ENCODE results near the gene ELMOD3. TPM values are rescaled to one million over a fixed set of nuclear protein-coding genes. Genes with fewer than 3 reads are reported as not detected.

Gene ELMOD3
- polyA plus RNA-seq, 1 of the 3 experiments (the other 2 are of a cell fraction), result 15.4 TPM

DNA sequence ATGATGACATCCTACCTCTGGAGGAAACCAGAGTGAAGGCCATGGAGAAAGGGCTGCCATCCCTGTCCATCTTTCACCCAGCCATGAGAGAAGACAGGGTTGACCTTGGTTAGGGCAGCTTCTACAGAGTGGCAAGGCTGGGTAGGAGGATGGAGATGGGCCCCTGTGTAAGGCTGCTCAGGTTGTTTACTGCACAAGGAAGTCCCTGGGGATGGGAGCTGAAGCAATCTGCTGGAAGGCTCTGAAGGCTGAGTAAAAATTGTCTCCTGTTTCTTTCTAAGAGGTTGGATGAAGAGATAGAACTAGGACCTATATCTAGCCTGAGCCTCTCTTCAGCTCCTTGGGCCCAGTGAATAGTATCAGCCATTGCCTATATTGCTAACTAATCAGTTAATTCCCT lies 14.4 kb downstream of the ELMOD3 start:
- no peak for DNase-seq
- no peaks in the 10 kb centered on the region for H3K79me2 ChIP-seq (ENCODE audit: insufficient read depth)
- TF ChIP-seq RCOR1 (IDR thresholded peaks at IDR 0.05; ENCODE audit: low read length) (no peak), TEAD4 (IDR thresholded peaks at IDR 0.05; ENCODE audit: borderline replicate concordance, insufficient read depth) (no peak), EP300 (IDR thresholded peaks at IDR 0.05; ENCODE audit: borderline replicate concordance in 1 of 2, low read depth in 1 of 2, low read length in 1 of 2) (no peak), ELF1 (IDR thresholded peaks at IDR 0.05) (no peak), MXI1 (IDR thresholded peaks at IDR 0.05; ENCODE audit: low read depth, low read length) (no peak), FOXJ3 (CRISPR knock-in tag; IDR thresholded peaks at IDR 0.05) (no peak), RFX5 (IDR thresholded peaks at IDR 0.05; ENCODE audit: low read length) (no peak), RAD21 (IDR thresholded peaks at IDR 0.05; ENCODE audit: low read length) (no peak), GATA2 (CRISPR knock-in tag; IDR thresholded peaks at IDR 0.05) (no peak)
- TF ChIP-seq, protein P1, sequence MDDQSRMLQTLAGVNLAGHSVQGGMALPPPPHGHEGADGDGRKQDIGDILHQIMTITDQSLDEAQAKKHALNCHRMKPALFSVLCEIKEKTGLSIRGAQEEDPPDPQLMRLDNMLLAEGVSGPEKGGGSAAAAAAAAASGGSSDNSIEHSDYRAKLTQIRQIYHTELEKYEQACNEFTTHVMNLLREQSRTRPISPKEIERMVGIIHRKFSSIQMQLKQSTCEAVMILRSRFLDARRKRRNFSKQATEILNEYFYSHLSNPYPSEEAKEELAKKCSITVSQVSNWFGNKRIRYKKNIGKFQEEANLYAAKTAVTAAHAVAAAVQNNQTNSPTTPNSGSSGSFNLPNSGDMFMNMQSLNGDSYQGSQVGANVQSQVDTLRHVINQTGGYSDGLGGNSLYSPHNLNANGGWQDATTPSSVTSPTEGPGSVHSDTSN (IDR thresholded peaks at IDR 0.05), result no peak

DNA sequence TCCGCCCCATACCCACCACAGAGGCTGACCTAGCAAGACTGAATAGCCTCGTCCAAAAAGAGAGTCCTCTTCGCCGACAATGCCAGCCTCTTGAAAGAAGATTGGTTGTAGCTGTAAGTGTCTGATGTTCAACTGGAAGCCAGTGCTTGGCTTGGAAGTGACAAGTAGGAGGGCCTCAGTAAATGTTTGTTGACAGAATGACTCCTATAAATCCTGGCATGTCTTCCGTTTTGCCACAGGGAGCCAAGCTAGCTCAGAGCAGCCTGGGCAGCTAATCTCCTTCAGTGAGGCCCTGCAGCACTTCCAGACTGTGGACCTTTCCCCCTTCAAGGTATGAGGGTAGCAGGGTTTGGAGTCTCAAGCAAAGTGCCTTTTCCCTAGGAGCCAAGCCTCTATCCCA lies 14.9 kb downstream of the ELMOD3 start:
- no peak for DNase-seq
- no peaks in the 10 kb centered on the region for H3K9me2 ChIP-seq
- H3K4me3 ChIP-seq (ENCODE audit: low read depth in 2 of 2, low read length in 1 of 2), result no peak overlapping the region
- no peaks in the 10 kb centered on the region for H3K4me1 ChIP-seq (ENCODE audit: control insufficient read depth in 1 of 2, insufficient read depth in 2 of 2, low read depth in 1 of 2, low read length in 1 of 2)
- POLR2A ChIA-PET, result no interaction called here
- no peaks in the 10 kb centered on the region for H3K27me3 ChIP-seq (ENCODE audit: insufficient read depth)
- H3K36me3 ChIP-seq (replicated peaks in 1 of 2; ENCODE audit: control insufficient read depth in 1 of 2, insufficient read depth in 2 of 2, low read length in 1 of 2), result peaks cover 0 to 18% of the 10 kb centered on the region in 2 experiments
- WGBS (ENCODE audit: low lambda C conversion rate), result 88% methylated on average over 5 of the region's 5 CpGs
- no peak overlapping the region for H3K4me2 ChIP-seq
- CTCF ChIA-PET, result interaction anchor here (0.5 to 1.3 kb wide), 2 partner anchors 16 to 29 kb away, joined by 3 read pairs; no protein-coding TSS in a partner anchor
- H4K20me1 ChIP-seq (ENCODE audit: insufficient read depth), result no peaks in the 10 kb centered on the region
- no peaks in the 10 kb centered on the region for H3K79me2 ChIP-seq (ENCODE audit: insufficient read depth)
- H3F3A ChIP-seq (replicated peaks; ENCODE audit: insufficient read depth), result no peaks in the 10 kb centered on the region
- H3K9ac ChIP-seq, result no peak overlapping the region
- no peaks in the 10 kb centered on the region for H3K9me3 ChIP-seq
- no peak overlapping the region for H2AFZ ChIP-seq (ENCODE audit: low read depth)
- H3K27ac ChIP-seq (ENCODE audit: low read depth in 2 of 2, low read length in 1 of 2), result no peak overlapping the region
- TF ChIP-seq, protein P2, sequence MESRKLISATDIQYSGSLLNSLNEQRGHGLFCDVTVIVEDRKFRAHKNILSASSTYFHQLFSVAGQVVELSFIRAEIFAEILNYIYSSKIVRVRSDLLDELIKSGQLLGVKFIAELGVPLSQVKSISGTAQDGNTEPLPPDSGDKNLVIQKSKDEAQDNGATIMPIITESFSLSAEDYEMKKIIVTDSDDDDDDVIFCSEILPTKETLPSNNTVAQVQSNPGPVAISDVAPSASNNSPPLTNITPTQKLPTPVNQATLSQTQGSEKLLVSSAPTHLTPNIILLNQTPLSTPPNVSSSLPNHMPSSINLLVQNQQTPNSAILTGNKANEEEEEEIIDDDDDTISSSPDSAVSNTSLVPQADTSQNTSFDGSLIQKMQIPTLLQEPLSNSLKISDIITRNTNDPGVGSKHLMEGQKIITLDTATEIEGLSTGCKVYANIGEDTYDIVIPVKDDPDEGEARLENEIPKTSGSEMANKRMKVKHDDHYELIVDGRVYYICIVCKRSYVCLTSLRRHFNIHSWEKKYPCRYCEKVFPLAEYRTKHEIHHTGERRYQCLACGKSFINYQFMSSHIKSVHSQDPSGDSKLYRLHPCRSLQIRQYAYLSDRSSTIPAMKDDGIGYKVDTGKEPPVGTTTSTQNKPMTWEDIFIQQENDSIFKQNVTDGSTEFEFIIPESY (IDR thresholded peaks at IDR 0.05; ENCODE audit: borderline replicate concordance, low read depth), result no peak
- TF ChIP-seq, protein P3, sequence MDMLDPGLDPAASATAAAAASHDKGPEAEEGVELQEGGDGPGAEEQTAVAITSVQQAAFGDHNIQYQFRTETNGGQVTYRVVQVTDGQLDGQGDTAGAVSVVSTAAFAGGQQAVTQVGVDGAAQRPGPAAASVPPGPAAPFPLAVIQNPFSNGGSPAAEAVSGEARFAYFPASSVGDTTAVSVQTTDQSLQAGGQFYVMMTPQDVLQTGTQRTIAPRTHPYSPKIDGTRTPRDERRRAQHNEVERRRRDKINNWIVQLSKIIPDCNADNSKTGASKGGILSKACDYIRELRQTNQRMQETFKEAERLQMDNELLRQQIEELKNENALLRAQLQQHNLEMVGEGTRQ (IDR thresholded peaks at IDR 0.05; ENCODE audit: borderline replicate concordance, low read depth, low read length), result no peak
- TF ChIP-seq, protein P1 (IDR thresholded peaks at IDR 0.05), result no peak
- TF ChIP-seq, protein P4, sequence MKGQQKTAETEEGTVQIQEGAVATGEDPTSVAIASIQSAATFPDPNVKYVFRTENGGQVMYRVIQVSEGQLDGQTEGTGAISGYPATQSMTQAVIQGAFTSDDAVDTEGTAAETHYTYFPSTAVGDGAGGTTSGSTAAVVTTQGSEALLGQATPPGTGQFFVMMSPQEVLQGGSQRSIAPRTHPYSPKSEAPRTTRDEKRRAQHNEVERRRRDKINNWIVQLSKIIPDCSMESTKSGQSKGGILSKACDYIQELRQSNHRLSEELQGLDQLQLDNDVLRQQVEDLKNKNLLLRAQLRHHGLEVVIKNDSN (IDR thresholded peaks at IDR 0.05; ENCODE audit: borderline replicate concordance, low read depth), result no peak
- TF ChIP-seq, protein P5, sequence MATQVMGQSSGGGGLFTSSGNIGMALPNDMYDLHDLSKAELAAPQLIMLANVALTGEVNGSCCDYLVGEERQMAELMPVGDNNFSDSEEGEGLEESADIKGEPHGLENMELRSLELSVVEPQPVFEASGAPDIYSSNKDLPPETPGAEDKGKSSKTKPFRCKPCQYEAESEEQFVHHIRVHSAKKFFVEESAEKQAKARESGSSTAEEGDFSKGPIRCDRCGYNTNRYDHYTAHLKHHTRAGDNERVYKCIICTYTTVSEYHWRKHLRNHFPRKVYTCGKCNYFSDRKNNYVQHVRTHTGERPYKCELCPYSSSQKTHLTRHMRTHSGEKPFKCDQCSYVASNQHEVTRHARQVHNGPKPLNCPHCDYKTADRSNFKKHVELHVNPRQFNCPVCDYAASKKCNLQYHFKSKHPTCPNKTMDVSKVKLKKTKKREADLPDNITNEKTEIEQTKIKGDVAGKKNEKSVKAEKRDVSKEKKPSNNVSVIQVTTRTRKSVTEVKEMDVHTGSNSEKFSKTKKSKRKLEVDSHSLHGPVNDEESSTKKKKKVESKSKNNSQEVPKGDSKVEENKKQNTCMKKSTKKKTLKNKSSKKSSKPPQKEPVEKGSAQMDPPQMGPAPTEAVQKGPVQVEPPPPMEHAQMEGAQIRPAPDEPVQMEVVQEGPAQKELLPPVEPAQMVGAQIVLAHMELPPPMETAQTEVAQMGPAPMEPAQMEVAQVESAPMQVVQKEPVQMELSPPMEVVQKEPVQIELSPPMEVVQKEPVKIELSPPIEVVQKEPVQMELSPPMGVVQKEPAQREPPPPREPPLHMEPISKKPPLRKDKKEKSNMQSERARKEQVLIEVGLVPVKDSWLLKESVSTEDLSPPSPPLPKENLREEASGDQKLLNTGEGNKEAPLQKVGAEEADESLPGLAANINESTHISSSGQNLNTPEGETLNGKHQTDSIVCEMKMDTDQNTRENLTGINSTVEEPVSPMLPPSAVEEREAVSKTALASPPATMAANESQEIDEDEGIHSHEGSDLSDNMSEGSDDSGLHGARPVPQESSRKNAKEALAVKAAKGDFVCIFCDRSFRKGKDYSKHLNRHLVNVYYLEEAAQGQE (IDR thresholded peaks at IDR 0.05; ENCODE audit: low read depth, low read length), result no peak
- TF ChIP-seq EP300 (IDR thresholded peaks at IDR 0.05; ENCODE audit: borderline replicate concordance in 1 of 2, low read depth in 1 of 2, low read length in 1 of 2) (no peak), GABPA (IDR thresholded peaks at IDR 0.05; ENCODE audit: low read depth) (no peak)

More for the DNA sequence above, 14.4 kb downstream of the ELMOD3 start:
- CTCF ChIA-PET, result interaction anchor here (0.5 to 1.3 kb wide), 2 partner anchors 15 to 29 kb away, joined by 3 read pairs; no protein-coding TSS in a partner anchor
- Histone ChIP-seq H3K27me3 (ENCODE audit: insufficient read depth) (no peaks in the 10 kb centered on the region), H2AFZ (ENCODE audit: low read depth) (no peak overlapping the region), H3K4me2 (no peak overlapping the region), H4K20me1 (ENCODE audit: insufficient read depth) (no peaks in the 10 kb centered on the region), H3K9me3 (no peaks in the 10 kb centered on the region), H3K4me1 (ENCODE audit: control insufficient read depth in 1 of 2, insufficient read depth in 2 of 2, low read depth in 1 of 2, low read length in 1 of 2) (no peaks in the 10 kb centered on the region), H3F3A (replicated peaks; ENCODE audit: insufficient read depth) (no peaks in the 10 kb centered on the region), H3K4me3 (ENCODE audit: low read depth in 2 of 2, low read length in 1 of 2) (no peak overlapping the region), H3K9me2 (no peaks in the 10 kb centered on the region), H3K9ac (no peak overlapping the region), H3K36me3 (replicated peaks in 1 of 2; ENCODE audit: control insufficient read depth in 1 of 2, insufficient read depth in 2 of 2, low read length in 1 of 2) (peaks cover 0 to 16% of the 10 kb centered on the region in 2 experiments), H3K27ac (ENCODE audit: low read depth in 2 of 2, low read length in 1 of 2) (no peak overlapping the region)
- POLR2A ChIA-PET, result no interaction called here
